Activated naive CD4-positive, alpha-beta T cell treated with anti-CD3 and anti-CD28 coated beads, Interleukin-2, amount 50 U/mL, for 72 hours (primary cell): ENCODE results near the gene TREML1. TPM values are rescaled to one million over a fixed set of nuclear protein-coding genes. Genes with fewer than 3 reads are reported as not detected.
"Not testable (repeated sequence)": the region's sequence is repeated elsewhere in the genome, so short reads cannot be mapped to it uniquely, and the experiment has no call there.

Source experiments
- ATAC-seq, 2 donors: fragments of 150-1000 bp; cut with Tn5 transposase; 2 replicates each; pipeline ENCODE4 v1.10.0; 2021; ENCODE audit warnings: mild to moderate bottlenecking in 2 of 2, moderate library complexity in 2 of 2
- DNase-seq, 2 donors: peaks; one replicate each; pipeline ENCODE4 v3.0.0; 2021 to 2022; ENCODE audit warnings: low spot score in 2 of 2
- H3K27ac Mint-ChIP-seq, 2 donors: one replicate each; pipeline ENCODE4 v1.8.0; 2022; ENCODE audit warnings: mild to moderate bottlenecking in 2 of 2, mixed read lengths in 2 of 2
- H3K36me3 Mint-ChIP-seq, 2 donors: one replicate each; pipeline ENCODE4 v1.8.0; 2022; ENCODE audit warnings: mixed read lengths in 2 of 2
- H3K9me3 Mint-ChIP-seq, 2 donors: one replicate each; pipeline ENCODE4 v1.8.0; 2022; ENCODE audit warnings: mixed read lengths in 2 of 2
- total RNA-seq, 2 donors: library from RNA; stranded (reverse); gene quantifications; one replicate each; pipeline ENCODE4 v1.2.3, GENCODE V29; 2022

Gene TREML1
- total RNA-seq: not detected

DNA sequence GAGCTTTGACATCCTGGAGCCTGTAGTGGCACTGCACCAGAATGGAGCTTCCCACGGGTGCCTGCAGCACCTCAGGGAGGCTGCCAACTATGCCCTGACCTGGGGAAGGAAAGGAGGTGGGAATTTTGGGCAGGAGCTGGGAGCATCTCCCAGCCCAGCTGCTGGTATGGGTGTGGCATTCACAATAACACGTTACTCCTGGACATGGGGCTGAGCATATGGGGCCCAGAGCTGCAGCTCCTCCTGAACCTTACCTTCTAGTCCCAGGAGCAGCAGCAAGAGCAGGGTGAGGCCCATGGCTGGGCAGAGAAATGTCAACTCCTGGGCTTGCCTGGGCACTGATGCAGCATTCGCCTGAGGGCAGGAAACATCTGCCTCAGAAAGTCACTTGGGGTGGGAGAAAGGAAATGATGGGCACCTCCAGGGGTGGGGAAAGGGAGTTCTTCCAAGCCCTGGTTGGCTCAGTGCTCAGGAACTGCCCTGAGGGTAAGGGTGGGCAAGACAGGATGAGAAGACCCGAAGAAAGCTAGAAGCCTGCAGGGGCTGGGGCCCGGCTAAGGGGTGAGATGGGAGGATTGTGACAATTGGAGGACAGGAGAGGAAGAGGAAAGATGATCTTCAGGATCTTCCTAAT lies at the start of gene TREML1:
Gene TREML1 (minus strand): TSS at position 356 of the 634 bp plus-strand sequence. CDS start 59 bp downstream, at position 297.
- ATAC-seq (no peak), DNase-seq (no peak)
- Mint-ChIP-seq H3K9me3 (no peaks in the 10 kb centered on the region), H3K27ac (no peak within 1 kb of the TSS), H3K36me3 (no peaks in the 10 kb centered on the region)

DNA sequence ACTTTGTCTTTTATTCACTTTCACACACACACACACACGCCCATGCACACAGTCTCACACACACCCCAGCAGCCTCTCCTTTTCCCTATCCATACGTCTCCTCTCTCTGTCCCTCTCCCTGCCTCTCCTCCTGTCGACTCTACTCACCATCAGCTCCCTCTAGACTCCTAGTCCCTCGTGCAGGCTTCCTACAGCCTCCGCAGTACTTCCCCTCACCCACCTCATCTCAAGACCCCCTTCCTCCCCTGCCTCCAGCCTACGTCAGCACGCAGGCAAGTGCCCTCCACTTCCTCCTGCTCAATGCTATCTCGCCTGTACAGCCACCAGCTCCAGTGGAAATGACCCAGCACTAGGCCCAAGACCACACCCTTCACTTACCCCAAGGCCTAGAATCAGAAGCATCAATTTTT lies 47.6 kb upstream of the TREML1 start:
- ATAC-seq (no peak), DNase-seq (no peak)
- peak overlapping the region; percentile 80 to 81 for H3K27ac Mint-ChIP-seq

DNA sequence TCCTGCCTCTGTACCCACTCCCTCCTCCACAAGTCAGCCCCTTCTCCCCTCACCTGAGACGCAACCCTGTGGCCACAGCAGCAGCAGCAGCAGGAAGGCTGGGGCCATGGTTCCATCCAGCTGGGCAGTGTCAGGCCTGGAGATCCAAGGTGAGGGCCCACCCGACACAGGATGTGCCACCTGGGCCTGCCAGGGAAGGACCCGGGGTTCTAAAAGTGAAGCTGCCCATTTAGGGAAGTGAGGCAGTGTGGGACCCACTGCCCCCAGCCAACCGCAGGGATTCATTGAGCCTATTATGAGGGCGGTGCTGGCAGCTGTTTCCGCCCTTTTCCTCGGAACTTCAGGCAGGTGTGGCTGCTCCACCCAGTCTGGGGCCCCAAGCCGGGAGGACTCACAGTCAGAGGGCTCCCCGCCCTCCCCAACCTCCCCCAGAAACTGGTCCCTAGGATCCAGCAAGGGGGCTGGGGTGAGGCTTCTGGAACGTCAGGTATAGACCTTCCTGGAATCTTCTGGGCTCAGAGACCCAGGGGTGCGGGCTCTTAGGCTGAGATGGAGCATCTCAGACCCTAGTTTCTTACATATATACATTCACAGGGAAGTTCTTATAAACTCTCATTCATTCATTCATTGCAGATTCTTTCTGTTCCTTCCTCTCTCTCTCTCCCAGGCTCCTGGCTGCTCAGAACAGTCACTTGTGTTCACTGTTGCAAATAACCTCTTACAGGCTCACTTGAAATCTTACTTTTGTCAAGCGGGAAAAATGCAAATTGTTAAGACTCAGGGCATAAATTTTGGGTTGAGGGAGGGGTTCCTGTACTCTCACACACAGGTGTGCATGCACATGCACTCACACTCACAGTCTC lies 47.0 kb upstream of the TREML1 start, which contains the start of gene TREML2:
Gene TREML2 (minus strand): TSS at position 249 of the 863 bp plus-strand sequence. CDS start 141 bp downstream, at position 108.
- Mint-ChIP-seq H3K36me3 (peaks cover 0 to 8% of the 10 kb centered on the region in 2 donors), H3K27ac (peak within 1 kb of the TSS; percentile 81 to 97), H3K9me3 (peaks cover 0 to 5% of the 10 kb centered on the region in 2 donors)
- ATAC-seq: peak; percentile 2 to 49
- peak in 1 of 2 donors; percentile 26 for DNase-seq

More for the DNA sequence above, 47.6 kb upstream of the TREML1 start:
- Mint-ChIP-seq H3K36me3 (peaks cover 0 to 8% of the 10 kb centered on the region in 2 donors), H3K9me3 (peaks cover 0 to 5% of the 10 kb centered on the region in 2 donors)

GRCh38 chr6:41200296-41200900 lies 46.3 kb upstream of the TREML1 start:
- Mint-ChIP-seq H3K9me3 (peaks cover 0 to 5% of the 10 kb centered on the region in 2 donors), H3K36me3 (peaks cover 0 to 8% of the 10 kb centered on the region in 2 donors), H3K27ac (peak overlapping the region; percentile 81 to 97)
- peak; percentile 49 to 52 for ATAC-seq
- DNase-seq: peak in 1 of 2 donors; percentile 59

DNA sequence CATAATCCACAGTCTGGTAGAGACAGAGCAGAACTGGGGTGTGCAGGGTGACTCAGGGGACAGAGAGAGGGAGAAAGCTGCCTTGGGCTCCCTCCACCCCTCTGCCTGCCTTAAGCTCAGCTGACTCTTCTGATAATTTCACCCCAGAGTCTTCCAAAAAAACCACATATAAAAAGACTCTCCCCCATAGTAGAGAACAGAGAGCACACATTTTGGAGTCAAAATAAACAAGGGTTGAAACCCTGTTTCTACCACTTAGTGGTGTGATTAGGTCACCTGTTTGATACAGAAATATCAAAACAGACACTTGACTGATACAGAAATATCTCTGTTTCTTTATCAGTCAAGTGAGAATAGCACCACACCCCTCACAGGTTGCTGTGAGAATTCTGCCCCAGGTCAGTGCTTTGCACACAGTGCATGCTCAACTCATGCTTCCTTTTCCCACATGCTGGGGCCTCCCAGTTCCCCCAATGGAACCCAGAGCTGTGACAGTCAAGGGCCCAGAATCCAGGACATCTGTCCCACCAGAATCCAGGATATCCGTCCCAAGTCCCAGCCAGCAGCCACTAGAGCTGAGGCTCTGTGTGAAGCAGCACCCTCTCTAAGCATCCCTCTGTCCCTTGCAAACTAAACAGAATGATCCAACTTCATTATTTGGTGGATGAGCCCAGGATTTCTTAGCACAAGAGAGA lies 45.6 kb upstream of the TREML1 start:
- peak; percentile 65 to 83 for ATAC-seq
- peak in 1 of 2 donors; percentile 57 for DNase-seq
- Mint-ChIP-seq H3K9me3 (peaks cover 0 to 5% of the 10 kb centered on the region in 2 donors), H3K36me3 (peaks cover 0 to 8% of the 10 kb centered on the region in 2 donors), H3K27ac (peak overlapping the region; percentile 81 to 97)

DNA sequence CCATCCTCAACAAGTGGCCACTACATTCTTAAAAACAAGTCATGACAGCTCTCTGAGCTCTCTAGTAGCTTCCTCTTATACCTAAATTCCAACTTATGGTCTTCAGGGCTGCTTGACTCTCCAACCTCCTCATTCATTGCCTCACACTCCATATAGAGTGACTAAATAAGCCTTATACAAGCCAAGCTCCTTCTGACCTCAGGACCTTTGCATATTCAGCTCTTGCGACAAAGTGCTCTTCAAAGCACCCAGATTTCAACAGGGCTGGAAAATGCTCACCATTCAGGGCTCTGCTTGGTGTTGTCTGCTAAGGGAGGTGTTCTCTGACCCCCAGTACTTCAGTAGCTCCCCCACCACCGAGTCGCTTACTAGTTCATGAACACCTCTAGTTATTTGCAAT lies 43.1 kb upstream of the TREML1 start:
- peaks cover 0 to 8% of the 10 kb centered on the region in 2 donors for H3K36me3 Mint-ChIP-seq

GRCh38 chr6:41194386-41194785 lies 40.2 kb upstream of the TREML1 start:
- DNase-seq: no peak
- H3K27ac Mint-ChIP-seq: peak overlapping the region in 1 of 2 donors; percentile 61
- ATAC-seq: no peak
- peaks cover 3 to 18% of the 10 kb centered on the region in 2 donors for H3K36me3 Mint-ChIP-seq
- H3K9me3 Mint-ChIP-seq: peaks cover 2 to 3% of the 10 kb centered on the region in 2 donors

More for the DNA sequence above, 43.1 kb upstream of the TREML1 start:
- DNase-seq (no peak), ATAC-seq (no peak)
- Mint-ChIP-seq H3K27ac (no peak overlapping the region), H3K9me3 (no peaks in the 10 kb centered on the region)

GRCh38 chr6:41193884-41194283 lies 39.7 kb upstream of the TREML1 start:
- H3K36me3 Mint-ChIP-seq: peaks cover 4 to 20% of the 10 kb centered on the region in 2 donors
- peaks cover 4 to 6% of the 10 kb centered on the region in 2 donors for H3K9me3 Mint-ChIP-seq
- DNase-seq (no peak), ATAC-seq (no peak)
- peak overlapping the region in 1 of 2 donors; percentile 68 for H3K27ac Mint-ChIP-seq

GRCh38 chr6:41193171-41193734 lies 39.1 kb upstream of the TREML1 start:
- peaks cover 4 to 6% of the 10 kb centered on the region in 2 donors for H3K9me3 Mint-ChIP-seq
- peak overlapping the region in 1 of 2 donors; percentile 68 for H3K27ac Mint-ChIP-seq
- H3K36me3 Mint-ChIP-seq: peaks cover 4 to 20% of the 10 kb centered on the region in 2 donors
- peak in 1 of 2 donors; percentile 48 for ATAC-seq
- DNase-seq: no peak

GRCh38 chr6:41191569-41191968 lies 37.4 kb upstream of the TREML1 start:
- peak in 1 of 2 donors; percentile 47 for DNase-seq
- Mint-ChIP-seq H3K36me3 (peaks cover 4 to 12% of the 10 kb centered on the region in 2 donors), H3K27ac (peak overlapping the region in 1 of 2 donors; percentile 69), H3K9me3 (peaks cover 4 to 6% of the 10 kb centered on the region in 2 donors)
- ATAC-seq: peak; percentile 67 to 71

DNA sequence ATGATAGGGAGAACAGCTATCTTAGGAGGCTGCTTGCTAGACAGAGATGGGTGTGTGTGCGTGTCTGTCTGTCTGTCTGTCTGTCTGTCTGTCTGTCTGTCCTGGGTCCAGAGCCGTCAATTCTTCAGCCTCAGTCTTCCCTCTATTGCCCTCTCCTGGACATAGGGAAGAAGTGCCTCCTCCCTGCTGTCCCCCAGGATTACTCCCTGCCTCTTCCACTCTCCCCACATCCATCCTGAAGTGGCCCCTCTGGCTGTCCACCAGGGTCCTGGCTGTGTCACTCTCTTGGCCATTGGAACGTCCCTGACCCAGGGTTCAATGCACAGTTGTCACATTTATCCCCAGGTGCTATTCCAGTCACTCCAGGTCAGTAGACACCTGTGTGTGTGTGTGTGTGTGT lies 36.6 kb upstream of the TREML1 start:
- peak overlapping the region in 1 of 2 donors; percentile 69 for H3K27ac Mint-ChIP-seq

GRCh38 chr6:41189967-41190366 lies 35.8 kb upstream of the TREML1 start:
- no peak for ATAC-seq
- peaks cover 4 to 12% of the 10 kb centered on the region in 2 donors for H3K36me3 Mint-ChIP-seq
- DNase-seq: no peak
- peak overlapping the region in 1 of 2 donors; percentile 69 for H3K27ac Mint-ChIP-seq
- peaks cover 4 to 6% of the 10 kb centered on the region in 2 donors for H3K9me3 Mint-ChIP-seq

More for the DNA sequence above, 36.6 kb upstream of the TREML1 start:
- ATAC-seq (no peak), DNase-seq (no peak)
- peaks cover 4 to 6% of the 10 kb centered on the region in 2 donors for H3K9me3 Mint-ChIP-seq
- peaks cover 4 to 12% of the 10 kb centered on the region in 2 donors for H3K36me3 Mint-ChIP-seq

GRCh38 chr6:41189046-41189445 lies 34.9 kb upstream of the TREML1 start:
- peak overlapping the region in 1 of 2 donors; percentile 69 for H3K27ac Mint-ChIP-seq
- DNase-seq, H3K9me3 Mint-ChIP-seq, ATAC-seq: not testable (repeated sequence)
- H3K36me3 Mint-ChIP-seq: peaks cover 4 to 12% of the 10 kb centered on the region in 2 donors

GRCh38 chr6:41187924-41188886 lies 34.1 kb upstream of the TREML1 start:
- H3K36me3 Mint-ChIP-seq: peaks cover 4 to 12% of the 10 kb centered on the region in 2 donors
- no peak for ATAC-seq
- no peak overlapping the region for H3K27ac Mint-ChIP-seq
- H3K9me3 Mint-ChIP-seq: peaks cover 4 to 6% of the 10 kb centered on the region in 2 donors
- no peak for DNase-seq
